Measurements from ENCODE around the gene POR. TPM values are rescaled to one million over a fixed set of nuclear protein-coding genes. Genes with fewer than 3 reads are reported as not detected.

POR gene
- total RNA-seq, 1 donor from 2014 or later, result 507 TPM

DNA sequence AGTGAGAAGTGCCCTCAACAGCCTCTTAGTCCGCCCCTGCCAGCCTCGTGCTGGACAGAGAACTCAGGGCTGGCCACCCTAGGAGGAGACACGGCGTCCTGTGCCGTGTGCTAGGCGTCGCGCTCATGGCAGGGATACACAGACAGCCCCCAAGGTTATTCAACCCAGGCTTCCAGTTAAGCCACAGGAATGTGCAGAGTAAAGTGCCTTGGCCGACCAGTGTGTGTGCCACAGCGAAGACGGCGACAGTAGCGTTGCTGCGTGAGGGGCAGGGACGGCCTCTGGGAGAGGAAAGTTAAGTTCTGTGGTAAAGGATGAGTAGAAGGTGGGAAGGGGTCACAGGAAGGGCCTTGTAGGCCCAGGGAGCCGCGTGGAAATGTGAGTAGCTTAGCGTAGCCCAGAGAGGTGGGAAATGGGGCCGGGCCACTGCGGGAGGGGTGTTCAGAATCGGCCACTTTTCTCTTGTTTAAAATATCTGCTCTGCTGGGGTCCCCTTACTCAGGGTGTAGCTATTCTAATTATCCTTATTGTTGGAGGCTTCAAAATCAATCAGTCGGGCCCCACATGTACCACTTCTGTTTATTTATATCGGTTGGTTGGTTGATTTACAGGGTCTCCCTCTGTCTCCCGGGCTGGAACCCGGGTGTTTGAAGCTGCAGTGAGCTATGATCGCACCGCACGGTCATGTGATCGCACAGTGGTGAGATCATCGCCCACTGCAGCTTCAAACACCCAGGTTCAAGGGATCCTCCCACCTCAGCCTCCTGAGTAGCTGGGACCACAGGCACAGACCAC, 54.9 kb downstream of the POR start:
- DNase-seq (ENCODE audit: low spot score), result no peak

GRCh38 chr7:75971309-75971960, 56.5 kb downstream of the POR start:
- no peak for DNase-seq (ENCODE audit: low spot score)

GRCh38 chr7:75971961-75972763, 57.2 kb downstream of the POR start:
- peak; percentile 91 for DNase-seq (ENCODE audit: low spot score)

DNA sequence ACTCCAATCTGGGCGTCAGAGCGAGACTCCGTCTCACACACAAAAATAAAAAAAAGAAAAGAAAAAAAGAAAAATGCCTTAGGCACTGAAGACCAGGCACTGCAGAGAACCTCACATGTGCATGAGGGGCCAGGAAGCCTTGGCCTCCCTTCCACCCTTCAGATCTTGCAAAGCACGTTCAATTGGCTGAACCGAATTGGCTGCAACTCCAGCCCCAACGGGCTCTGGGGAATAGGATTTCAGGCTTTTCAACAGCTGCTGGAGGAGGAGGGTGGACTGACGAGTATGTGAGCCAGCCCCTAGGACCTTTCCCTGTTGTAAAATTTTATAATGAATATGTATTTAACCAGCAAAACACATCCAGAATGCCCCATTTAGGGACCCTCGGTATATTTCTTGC, 62.8 kb downstream of the POR start:
- DNase-seq (ENCODE audit: low spot score), result no peak

DNA sequence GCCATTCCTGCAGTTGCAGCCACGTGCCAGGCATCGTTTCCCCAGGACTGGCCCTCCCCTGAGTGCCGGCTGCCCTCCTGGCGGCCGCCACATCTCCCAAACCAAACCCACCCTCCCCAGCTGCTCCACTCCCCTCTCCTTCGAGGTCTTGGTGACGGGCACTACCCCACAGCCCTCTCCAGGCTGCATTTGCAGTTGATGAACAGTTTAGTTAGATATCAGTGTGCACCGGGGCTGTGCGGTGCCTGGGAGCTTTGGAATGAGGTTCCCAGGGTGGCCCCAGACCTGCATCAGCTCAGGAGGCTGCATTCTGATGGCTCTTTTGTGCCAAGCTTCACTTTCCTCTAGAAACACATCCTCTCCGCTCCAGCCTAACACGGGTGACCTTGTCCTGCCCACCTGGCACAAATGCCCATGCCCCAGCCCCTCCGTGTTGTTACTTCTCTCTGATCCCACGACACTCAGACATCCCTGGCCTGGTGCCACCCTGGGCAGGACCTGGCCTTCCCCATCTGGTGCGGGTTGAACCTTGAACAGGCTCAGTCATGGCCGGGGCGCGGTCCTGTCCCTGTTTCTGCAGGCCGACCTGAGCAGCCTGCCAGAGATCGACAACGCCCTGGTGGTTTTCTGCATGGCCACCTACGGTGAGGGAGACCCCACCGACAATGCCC, 64.9 kb downstream of the POR start:
- DNase-seq (ENCODE audit: low spot score), result no peak

DNA sequence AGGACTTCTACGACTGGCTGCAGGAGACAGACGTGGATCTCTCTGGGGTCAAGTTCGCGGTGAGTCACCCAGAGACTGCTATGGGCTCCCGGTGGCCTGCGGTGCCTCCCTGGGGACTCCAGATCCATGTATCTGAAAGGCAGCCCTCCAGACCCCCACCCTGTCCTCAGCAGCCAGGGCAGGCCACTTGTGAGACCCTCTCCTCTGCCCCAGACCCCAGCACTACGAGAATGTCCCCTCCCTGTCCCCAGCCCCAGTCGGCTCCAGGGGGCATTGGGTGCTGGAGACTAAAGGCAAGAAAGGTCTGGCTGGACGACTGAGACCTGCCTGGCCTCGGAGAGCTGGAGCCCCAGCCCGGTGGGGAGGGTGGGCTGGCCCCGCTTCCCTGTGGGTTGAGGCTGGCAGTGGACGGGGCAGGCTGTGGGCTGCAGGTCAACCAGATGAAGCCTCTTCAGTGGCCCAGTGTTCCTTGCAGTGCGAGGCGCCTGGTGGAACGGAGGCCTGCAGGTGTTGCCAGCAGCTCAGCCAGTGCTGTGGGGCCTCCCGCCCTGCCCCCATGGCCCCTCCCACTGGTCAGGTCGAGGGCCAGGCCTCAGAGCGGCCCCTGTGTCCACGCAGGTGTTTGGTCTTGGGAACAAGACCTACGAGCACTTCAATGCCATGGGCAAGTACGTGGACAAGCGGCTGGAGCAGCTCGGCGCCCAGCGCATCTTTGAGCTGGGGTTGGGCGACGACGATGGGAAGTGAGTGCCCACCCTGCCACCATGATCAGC, 65.7 kb downstream of the POR start:
- DNase-seq (ENCODE audit: low spot score), result no peak

DNA sequence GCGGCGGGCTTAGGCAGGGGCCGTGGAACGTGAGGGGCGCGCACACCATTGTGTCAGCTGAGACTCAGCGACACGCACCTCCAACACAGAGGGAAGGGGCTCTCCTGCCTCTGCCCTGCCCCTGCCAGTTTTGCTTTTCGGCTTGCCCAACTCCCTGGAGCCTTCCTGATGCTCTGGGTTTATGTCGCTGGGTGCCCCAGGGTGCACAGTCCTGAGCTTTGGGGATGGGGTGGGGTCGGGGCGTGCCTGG, 66.2 kb downstream of the POR start:
- DNase-seq (ENCODE audit: low spot score), result no peak

GRCh38 chr7:75981453-75982305, 66.7 kb downstream of the POR start:
- no peak for DNase-seq (ENCODE audit: low spot score)

- DNase-seq (ENCODE audit: low spot score), result no peak
Observed at GRCh38 chr7:75982306-75983064, 67.5 kb downstream of the POR start.

DNA sequence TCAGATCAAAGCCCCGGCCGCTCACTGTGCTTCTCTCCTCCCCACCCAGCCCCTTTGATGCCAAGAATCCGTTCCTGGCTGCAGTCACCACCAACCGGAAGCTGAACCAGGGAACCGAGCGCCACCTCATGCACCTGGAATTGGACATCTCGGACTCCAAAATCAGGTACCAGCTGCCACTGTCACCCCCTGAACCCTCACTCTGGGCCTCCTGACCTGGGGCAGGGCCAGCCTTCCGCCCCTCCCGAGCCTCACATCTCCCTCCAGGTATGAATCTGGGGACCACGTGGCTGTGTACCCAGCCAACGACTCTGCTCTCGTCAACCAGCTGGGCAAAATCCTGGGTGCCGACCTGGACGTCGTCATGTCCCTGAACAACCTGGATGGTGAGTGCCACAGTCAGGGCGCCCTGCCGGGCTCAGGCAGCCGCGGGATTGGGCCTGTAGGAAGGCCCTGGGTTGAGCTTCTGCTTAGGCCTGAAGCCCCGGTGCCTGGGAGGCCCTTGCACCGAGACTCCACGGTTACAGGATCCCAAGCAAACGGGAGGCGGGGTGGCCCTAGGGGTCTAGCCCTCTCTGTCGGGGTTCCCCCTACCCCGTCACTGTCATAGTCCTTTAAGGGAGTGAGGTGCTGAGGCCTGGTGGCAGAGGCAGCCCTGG, 68.6 kb downstream of the POR start:
- DNase-seq (ENCODE audit: low spot score), result no peak

GRCh38 chr7:75984130-75985008, 69.4 kb downstream of the POR start:
- DNase-seq (ENCODE audit: low spot score), result no peak

DNA sequence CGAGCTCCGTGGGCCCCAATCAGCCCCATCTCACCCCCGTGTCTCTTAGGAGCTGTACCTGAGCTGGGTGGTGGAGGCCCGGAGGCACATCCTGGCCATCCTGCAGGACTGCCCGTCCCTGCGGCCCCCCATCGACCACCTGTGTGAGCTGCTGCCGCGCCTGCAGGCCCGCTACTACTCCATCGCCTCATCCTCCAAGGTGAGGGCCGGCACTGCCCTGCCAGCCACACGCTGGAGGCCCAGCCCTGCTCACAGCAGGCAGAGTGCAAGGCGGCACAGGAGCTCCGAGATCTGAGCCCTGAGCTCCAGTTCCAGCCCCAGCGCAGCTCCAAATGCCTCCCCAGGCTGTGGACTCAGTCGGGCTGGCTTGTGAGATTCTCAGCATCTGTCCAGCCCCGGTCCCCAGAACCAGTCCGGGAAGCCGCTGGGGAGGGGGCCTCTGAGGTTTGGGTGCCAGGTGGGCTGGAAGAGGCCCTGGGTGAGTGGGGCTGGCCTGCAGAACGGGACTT, 70.1 kb downstream of the POR start:
- DNase-seq (ENCODE audit: low spot score), result no peak

DNA sequence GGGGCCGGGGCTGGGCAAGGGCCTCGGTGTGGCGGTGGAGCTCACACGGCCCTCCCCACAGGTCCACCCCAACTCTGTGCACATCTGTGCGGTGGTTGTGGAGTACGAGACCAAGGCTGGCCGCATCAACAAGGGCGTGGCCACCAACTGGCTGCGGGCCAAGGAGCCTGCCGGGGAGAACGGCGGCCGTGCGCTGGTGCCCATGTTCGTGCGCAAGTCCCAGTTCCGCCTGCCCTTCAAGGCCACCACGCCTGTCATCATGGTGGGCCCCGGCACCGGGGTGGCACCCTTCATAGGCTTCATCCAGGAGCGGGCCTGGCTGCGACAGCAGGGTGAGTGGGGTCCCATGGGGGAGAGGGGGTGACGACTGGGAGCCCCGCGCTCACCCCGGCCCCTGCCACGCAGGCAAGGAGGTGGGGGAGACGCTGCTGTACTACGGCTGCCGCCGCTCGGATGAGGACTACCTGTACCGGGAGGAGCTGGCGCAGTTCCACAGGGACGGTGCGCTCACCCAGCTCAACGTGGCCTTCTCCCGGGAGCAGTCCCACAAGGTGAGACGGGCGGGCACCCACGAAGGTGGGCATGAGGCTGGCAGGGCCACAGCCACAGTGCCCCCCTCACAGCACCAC, 70.7 kb downstream of the POR start:
- peak; percentile 90 for DNase-seq (ENCODE audit: low spot score)

DNA sequence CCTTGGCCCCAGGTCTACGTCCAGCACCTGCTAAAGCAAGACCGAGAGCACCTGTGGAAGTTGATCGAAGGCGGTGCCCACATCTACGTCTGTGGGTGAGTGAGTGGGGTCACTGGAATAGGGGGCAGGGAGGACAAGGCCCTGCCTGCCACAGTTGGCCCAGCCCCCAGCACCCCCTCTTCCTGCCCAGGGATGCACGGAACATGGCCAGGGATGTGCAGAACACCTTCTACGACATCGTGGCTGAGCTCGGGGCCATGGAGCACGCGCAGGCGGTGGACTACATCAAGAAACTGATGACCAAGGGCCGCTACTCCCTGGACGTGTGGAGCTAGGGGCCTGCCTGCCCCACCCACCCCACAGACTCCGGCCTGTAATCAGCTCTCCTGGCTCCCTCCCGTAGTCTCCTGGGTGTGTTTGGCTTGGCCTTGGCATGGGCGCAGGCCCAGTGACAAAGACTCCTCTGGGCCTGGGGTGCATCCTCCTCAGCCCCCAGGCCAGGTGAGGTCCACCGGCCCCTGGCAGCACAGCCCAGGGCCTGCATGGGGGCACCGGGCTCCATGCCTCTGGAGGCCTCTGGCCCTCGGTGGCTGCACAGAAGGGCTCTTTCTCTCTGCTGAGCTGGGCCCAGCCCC, 71.3 kb downstream of the POR start:
- DNase-seq (ENCODE audit: low spot score), result no peak

DNA sequence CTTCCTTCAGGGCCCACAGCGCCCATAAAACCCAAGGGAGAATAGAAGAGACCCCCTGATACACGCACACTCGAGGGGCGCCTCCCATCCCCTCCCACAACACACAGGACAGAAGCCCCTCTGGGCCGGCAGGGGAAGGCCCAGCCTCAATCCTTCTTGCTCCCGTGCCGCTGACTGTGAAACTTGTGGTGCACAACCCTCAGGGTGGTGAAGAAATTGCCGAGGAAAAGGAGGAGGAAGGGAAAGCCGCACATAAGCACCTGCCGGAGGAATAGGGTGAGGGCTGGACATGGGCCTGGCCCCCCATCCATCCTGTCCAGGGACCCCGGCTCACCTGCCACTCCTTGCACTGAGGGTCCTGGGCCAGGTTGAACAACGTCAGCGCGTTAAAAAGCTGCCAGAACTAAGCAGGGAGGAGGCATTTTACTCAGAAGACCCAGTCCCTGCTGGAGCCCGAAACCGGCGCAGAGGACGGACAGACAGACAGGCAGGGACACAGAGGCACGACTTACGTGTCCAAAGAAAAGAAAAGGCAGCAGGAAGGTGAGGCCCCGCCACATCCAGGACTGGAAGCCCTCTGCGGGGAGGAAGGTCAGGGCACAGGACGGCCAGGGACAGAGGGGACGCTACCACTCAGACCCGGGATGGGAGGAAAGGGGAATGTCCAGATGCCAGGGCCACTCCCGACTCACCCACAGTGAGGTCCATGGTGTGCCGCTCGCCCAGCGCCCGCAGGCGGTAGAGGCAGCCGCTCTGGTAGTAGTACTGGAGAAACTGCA, 72.3 kb downstream of the POR start:
- DNase-seq (ENCODE audit: low spot score), result no peak

Measured in mesenteric fat pad (tissue), 1 donor.